Activated naive CD4-positive, alpha-beta T cell treated with anti-CD3 and anti-CD28 coated beads for 36 hours (primary cell): Measurements from ENCODE around the gene MPPE1. TPM values are rescaled to one million over a fixed set of nuclear protein-coding genes. Genes with fewer than 3 reads are reported as not detected.
"Not testable (repeated sequence)": the region's sequence is repeated elsewhere in the genome, so short reads cannot be mapped to it uniquely, and the experiment has no call there.

Experiments used
- CTCF ChIA-PET: fragments of 350-600 bp; sonication (Branson Sonifier 250); formaldehyde crosslinking; loops from one replicate; lab custom pipeline; 2021; ENCODE audit warnings: antibody characterized with exemption; lab: Charles Lee
- DNase-seq: peaks from one replicate; pipeline ENCODE4 v3.0.0-alpha.2; 2020
- H3K27ac Mint-ChIP-seq: one replicate; pipeline ENCODE4 v1.8.0; 2021; ENCODE audit warnings: mild to moderate bottlenecking, mixed read lengths
- H3K27me3 Mint-ChIP-seq: one replicate; pipeline ENCODE4 v1.8.0; 2021; ENCODE audit warnings: low read depth, mixed read lengths
- H3K36me3 Mint-ChIP-seq: one replicate; pipeline ENCODE4 v1.8.0; 2021; ENCODE audit warnings: low read depth, mixed read lengths
- H3K4me1 Mint-ChIP-seq: one replicate; pipeline ENCODE4 v1.8.0; 2021; ENCODE audit warnings: low read depth, mixed read lengths
- H3K4me3 Mint-ChIP-seq: one replicate; pipeline ENCODE4 v1.8.0; 2021; ENCODE audit warnings: mild to moderate bottlenecking, moderate library complexity, mixed read lengths
- H3K9me3 Mint-ChIP-seq: one replicate; pipeline ENCODE4 v1.8.0; 2021; ENCODE audit warnings: mixed read lengths
- intact Hi-C: fragments of 100-400 bp; cut with micrococcal nuclease; formaldehyde crosslinking; loops from one replicate; pipeline ENCODE4 v1.15.1; 2023
- total RNA-seq, 2 experiments: library from RNA; stranded (reverse); gene quantifications; one replicate each; pipeline ENCODE4 v1.2.3, GENCODE V29; 2021

The MPPE1 gene
- total RNA-seq, 2 experiments from 2014 or later, result 30.4 to 34.3 TPM

DNA sequence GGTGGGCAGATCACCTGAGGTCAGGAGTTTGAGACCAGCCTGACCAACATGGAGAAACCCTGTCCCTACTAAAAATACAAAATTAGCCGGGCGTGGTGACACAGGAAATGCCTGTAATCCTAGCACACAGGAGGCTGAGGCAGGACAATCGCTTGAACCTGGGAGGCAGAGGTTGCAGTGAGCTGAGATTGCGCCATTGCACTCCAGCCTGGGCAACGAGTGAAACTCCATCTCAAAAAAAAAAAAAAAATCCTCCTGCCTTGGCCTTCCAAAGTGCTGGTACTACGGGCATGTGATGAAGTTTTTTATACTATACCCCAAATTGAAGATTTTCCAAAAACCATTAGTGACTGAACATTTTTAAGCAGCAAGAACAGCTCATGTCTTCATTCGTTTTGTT, 15.7 kb downstream of the MPPE1 start:
- H3K27me3 Mint-ChIP-seq, H3K4me3 Mint-ChIP-seq, H3K4me1 Mint-ChIP-seq, H3K27ac Mint-ChIP-seq, H3K9me3 Mint-ChIP-seq, DNase-seq, CTCF ChIA-PET, intact Hi-C loops: not testable (repeated sequence)
- H3K36me3 Mint-ChIP-seq, result peaks cover 28% of the 10 kb centered on the region

DNA sequence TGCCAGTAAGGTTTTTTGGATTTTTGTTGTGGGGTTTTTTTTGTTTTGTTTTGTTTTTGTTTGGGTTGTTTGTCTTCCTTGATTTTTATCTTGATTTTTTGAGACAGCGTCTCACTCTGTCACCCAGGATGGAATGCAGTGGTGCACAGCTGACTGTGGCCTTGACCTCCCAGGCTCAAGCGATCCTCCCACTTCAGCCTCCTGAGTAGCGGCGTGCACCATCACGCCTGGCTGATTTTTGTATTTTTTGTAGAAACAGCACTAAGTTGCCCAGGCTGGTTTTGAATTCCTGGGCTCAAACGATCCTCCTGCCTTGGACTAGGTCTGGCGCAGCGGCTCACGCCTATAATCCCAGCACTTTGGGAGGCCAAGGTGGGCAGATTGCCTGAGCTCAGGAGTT, 16.4 kb downstream of the MPPE1 start:
- no peak overlapping the region for H3K4me3 Mint-ChIP-seq
- no peaks in the 10 kb centered on the region for H3K27me3 Mint-ChIP-seq
- H3K4me1 Mint-ChIP-seq, result no peaks in the 10 kb centered on the region
- peaks cover 27% of the 10 kb centered on the region for H3K36me3 Mint-ChIP-seq
- no peak for DNase-seq
- intact Hi-C loops, result no loop called here
- CTCF ChIA-PET, result no interaction called here
- no peak overlapping the region for H3K27ac Mint-ChIP-seq
- H3K9me3 Mint-ChIP-seq, result no peaks in the 10 kb centered on the region

DNA sequence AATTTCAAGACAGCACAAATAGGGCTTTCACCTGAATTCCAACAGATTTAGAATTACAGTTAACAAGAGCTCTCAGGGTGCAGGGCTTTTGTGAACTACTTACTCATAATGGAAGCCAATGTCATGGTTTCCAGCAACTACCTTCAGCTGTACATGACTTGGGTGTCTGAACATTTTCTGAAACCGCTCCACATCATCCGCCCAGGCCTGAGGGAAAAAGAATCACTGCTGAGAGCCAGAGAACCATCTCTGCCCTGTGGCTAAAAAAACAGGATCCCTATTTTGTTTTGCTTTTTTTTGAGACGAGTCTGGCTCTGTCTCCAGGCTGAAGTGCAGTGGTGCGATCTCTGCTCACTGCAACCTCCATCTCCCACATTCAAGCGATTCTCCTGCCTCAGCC, 18.8 kb downstream of the MPPE1 start:
- DNase-seq, result no peak
- Mint-ChIP-seq H3K4me3 (no peak overlapping the region), H3K27ac (no peak overlapping the region), H3K27me3 (no peaks in the 10 kb centered on the region), H3K9me3 (no peaks in the 10 kb centered on the region), H3K4me1 (no peaks in the 10 kb centered on the region), H3K36me3 (peaks cover 27% of the 10 kb centered on the region)
- CTCF ChIA-PET, result interaction anchor here (0.7 kb wide), 1 partner anchor 127 kb away, joined by 3 read pairs; no protein-coding TSS in a partner anchor
- intact Hi-C loops, result no loop called here

DNA sequence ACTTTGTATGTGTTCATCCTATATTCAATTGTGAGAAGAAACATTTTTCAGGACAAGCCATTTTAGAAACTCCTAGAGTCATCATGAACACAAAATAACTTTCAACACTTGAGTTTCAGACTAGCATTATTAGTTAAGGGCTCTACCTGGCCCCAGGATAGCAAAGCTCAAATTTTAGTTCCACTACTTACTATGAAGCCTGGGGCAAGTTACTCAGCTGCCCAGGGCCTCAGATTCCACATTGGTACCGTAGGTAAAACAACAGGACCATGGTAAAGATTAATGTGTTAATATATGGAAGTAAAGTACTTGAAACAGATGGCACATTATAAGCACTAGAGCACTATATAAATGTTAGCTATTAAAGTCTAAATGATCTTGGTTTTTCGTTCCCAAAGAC, 19.4 kb downstream of the MPPE1 start:
- no peaks in the 10 kb centered on the region for H3K27me3 Mint-ChIP-seq
- H3K27ac Mint-ChIP-seq, result no peak overlapping the region
- H3K4me1 Mint-ChIP-seq, result no peaks in the 10 kb centered on the region
- intact Hi-C loops, result no loop called here
- H3K9me3 Mint-ChIP-seq, result no peaks in the 10 kb centered on the region
- DNase-seq, result no peak
- peaks cover 27% of the 10 kb centered on the region for H3K36me3 Mint-ChIP-seq
- H3K4me3 Mint-ChIP-seq, result no peak overlapping the region
- CTCF ChIA-PET, result interaction anchor here (0.6 to 0.7 kb wide), 2 partner anchors 48 to 128 kb away, joined by 3 to 4 read pairs; no protein-coding TSS in a partner anchor

DNA sequence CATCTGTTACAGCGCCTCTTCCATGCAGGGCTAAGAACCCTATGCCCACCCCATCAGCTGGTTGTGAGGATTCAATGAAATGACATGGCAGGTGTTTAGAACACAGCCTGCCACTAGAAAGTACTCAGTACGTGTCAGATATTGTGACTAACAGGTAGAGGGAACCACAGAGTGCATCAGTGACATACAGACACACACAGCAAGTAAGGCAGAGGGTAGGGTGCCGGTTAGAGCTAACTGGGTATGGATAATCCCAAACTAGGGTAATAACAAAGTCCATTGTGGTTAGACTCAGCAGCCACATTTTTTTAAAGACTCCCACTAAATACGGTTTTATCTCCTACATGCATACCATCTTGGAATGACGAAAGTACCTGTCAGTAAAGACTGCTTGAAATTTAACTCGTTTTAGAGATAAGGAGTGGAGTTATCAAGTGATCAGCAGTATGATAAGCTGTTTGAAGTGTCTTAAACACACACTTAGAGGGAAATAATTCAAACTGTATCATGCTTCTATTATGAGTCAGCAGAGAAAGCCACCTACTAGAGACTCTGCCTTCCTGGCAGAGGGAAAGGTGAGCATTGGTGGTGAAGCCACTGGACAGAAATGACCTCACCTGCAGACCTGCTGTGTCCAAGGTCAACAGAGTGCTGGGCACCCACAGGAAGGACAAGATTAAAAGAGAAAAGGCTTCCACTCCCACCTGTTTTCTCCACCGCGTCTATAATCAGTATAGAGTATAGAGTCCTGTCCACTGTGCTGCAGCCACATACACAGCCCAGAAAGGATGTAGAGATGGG, 20.6 kb downstream of the MPPE1 start:
- Mint-ChIP-seq H3K27me3 (no peaks in the 10 kb centered on the region), H3K36me3 (peaks cover 19% of the 10 kb centered on the region), H3K4me3 (no peak overlapping the region), H3K9me3 (no peaks in the 10 kb centered on the region), H3K27ac (no peak overlapping the region), H3K4me1 (no peaks in the 10 kb centered on the region)
- CTCF ChIA-PET, result interaction anchor here (0.8 kb wide), 1 partner anchor 50 kb away, joined by 3 read pairs; no protein-coding TSS in a partner anchor
- DNase-seq, result no peak
- intact Hi-C loops, result no loop called here

DNA sequence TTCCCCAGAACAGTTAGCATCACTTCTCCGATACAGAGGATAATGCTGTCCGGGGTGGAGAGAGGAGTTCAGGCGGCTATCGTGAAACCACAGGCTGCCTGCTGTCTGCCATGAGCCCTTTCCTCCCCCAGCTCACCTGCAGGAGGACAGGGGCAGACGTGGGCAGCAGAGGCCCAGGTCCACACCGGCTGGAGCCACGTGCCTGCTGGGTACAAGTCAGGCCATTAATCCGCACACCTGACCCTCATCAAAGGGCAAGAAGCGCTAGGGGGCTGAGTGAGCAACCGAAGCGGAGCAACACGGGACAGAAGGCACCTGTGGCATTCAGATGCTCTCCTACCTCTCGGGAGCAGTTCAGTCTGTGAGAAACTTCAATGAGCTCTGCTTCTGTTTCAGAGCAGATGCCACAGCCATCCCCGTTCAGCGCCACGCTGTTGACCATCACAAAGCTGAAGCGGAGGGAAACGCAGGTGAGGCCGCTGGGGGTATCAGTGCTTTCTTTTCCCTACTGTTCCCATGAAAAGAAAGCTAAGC, 21.5 kb downstream of the MPPE1 start:
- no peak for DNase-seq
- Mint-ChIP-seq H3K9me3 (no peaks in the 10 kb centered on the region), H3K4me1 (no peaks in the 10 kb centered on the region), H3K27me3 (no peaks in the 10 kb centered on the region), H3K4me3 (no peak overlapping the region), H3K27ac (no peak overlapping the region), H3K36me3 (peaks cover 17% of the 10 kb centered on the region)
- intact Hi-C loops, result no loop called here
- CTCF ChIA-PET, result interaction anchor here (0.8 kb wide), 1 partner anchor 51 kb away, joined by 3 read pairs; no protein-coding TSS in a partner anchor

DNA sequence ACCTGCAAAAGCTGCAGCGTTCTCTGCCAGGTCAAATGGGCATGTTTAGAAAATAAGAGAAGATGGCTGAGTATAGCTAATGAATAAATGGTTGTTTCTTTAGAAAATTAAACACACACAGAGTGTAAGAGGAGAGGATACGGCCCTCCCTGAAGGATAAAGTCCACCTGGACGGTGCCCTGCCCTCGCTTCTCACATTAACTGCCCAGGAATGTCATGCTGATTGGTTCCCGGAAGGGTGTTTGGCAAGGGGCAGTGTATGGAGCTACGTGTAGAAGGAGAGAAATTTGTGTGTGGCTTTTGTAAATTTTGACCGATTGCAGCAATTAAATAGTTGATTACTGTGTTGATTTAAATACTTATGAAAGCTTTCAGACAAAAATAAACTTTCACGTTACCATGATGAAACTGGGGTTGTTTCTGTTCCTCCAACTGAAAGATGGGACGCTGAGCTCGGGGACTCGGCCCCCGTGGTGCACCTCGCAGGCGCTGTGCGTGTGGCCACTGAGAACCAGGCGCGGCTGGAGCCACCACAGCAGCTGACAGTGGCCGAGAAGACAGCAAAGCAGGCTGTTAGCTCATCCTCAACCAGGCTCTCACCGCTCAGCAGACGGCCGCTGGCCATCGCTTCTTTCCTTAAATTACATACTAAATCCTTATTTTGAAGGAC, 22.7 kb downstream of the MPPE1 start:
- H3K36me3 Mint-ChIP-seq, result peaks cover 14% of the 10 kb centered on the region
- H3K4me1 Mint-ChIP-seq, result no peaks in the 10 kb centered on the region
- CTCF ChIA-PET, result no interaction called here

DNA sequence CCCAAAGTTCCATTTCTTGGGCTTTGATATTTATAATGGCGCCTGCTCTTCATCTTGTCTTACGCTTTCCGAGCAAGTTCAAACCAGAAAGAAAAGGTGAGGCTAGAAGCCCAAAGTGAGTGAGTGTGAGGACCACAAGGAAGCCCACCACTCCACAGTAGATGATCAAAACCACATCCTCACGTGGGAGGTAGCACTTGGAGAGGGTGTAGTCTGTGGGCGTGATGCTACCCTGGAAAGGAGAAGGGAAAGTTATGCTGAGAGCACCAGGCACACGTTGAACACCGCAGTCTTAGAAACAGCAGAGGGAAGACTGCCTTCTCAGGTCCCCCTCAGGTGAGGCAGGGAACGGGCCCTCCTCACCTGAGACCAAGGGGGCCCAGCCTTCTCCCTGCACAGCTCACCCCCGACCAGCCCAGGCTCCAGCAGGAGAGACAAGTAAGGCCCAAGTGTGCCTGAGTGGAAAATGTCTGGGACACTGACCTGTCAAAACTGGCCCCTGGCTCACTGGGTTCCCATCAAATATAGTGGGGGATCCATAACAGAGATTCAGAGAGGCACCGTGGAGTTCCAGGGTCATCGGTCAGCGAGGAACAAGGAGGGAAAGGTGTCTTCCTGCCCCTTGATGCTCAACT, 23.6 kb downstream of the MPPE1 start:
- Mint-ChIP-seq H3K27me3 (no peaks in the 10 kb centered on the region), H3K4me1 (no peaks in the 10 kb centered on the region), H3K27ac (no peak overlapping the region), H3K9me3 (no peaks in the 10 kb centered on the region), H3K36me3 (peaks cover 11% of the 10 kb centered on the region), H3K4me3 (no peak overlapping the region)
- CTCF ChIA-PET, result no interaction called here
- intact Hi-C loops, result no loop called here
- no peak for DNase-seq

More for the DNA sequence above, 22.7 kb downstream of the MPPE1 start:
- Mint-ChIP-seq H3K9me3 (no peaks in the 10 kb centered on the region), H3K27me3 (no peaks in the 10 kb centered on the region), H3K27ac (no peak overlapping the region), H3K4me3 (no peak overlapping the region)
- intact Hi-C loops, result no loop called here
- no peak for DNase-seq

DNA sequence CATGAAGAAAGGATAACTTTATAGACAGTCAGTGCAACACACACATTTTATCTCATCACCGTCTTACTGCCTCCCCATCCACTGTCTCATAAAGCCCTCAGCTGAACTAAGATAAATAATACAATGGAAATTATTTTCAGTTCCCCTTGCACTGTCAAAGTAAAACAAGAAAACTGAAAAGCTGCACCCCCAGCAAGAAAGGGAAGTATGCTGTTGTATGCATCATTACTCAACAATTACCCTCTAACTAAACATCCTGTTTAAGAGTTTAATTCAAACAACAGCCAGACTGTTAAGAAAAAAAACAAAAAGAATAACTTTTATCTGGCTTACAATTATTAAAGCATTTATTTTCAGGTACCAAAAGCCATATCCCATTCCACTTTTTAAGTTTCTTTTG, 25.0 kb downstream of the MPPE1 start:
- H3K27me3 Mint-ChIP-seq, result no peaks in the 10 kb centered on the region
- intact Hi-C loops, result no loop called here
- H3K4me1 Mint-ChIP-seq, result no peaks in the 10 kb centered on the region
- peaks cover 11% of the 10 kb centered on the region for H3K36me3 Mint-ChIP-seq
- no peaks in the 10 kb centered on the region for H3K9me3 Mint-ChIP-seq
- CTCF ChIA-PET, result no interaction called here
- no peak overlapping the region for H3K27ac Mint-ChIP-seq
- DNase-seq, result no peak
- no peak overlapping the region for H3K4me3 Mint-ChIP-seq

DNA sequence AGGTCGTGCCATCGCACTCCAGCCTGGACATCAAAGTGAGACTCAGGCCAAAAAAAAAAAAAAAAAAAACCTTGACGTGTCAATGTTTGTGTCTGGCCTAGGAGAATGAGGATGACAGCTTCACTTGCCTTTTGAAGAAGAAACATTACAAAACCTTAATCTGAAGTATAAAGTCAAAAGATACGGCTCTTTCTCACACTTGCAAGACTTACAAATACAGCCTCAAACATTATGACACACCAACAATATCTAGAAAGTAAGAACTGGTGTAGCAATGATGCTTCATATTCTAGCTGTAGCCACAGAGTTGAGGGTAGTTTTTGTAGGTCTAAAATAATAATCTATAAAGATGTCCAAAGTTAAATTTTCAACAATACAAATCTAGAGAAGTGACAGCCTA, 25.5 kb downstream of the MPPE1 start:
- H3K27ac Mint-ChIP-seq, result no peak overlapping the region
- intact Hi-C loops, result no loop called here

DNA sequence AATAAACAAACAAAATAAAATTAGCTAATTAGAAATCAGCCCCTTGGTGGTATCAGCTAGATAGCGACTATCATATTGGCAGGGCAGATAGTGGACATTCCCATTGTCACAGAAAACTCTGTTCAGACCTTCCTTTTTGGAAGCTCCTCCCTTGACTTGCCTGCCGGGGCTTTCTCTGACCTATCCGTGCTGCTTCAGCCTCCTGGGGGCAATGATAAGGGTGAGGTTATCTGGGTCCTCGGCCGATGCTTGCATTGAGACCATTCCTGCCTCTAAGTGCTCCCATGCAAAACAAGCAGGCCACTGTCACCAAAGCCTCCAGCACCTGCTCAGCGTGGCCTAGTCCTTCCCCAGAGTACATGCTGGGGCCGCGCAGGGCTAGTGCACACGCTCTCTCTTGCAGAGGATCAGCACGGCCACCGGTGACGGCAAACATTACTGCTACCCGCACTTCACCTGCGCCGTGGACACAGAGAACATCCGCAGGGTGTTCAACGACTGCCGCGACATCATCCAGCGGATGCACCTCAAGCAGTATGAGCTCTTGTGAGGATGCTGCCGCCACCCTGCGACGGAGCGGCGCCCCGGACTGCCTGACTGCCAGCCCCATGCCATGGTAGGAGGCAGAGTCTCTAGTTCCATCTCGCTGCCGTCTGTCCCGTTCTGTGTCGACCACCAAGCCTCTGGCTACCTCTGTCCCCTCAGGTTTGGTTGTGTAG, 27.4 kb downstream of the MPPE1 start:
- H3K27me3 Mint-ChIP-seq, result no peaks in the 10 kb centered on the region
- CTCF ChIA-PET, result interaction anchor here (0.7 kb wide), 1 partner anchor 1328 kb away, joined by 3 read pairs; no protein-coding TSS in a partner anchor
- H3K27ac Mint-ChIP-seq, result no peak overlapping the region

More for the DNA sequence above, 25.5 kb downstream of the MPPE1 start:
- Mint-ChIP-seq H3K36me3 (peaks cover 11% of the 10 kb centered on the region), H3K4me3 (no peak overlapping the region), H3K9me3 (no peaks in the 10 kb centered on the region), H3K4me1 (no peaks in the 10 kb centered on the region), H3K27me3 (no peaks in the 10 kb centered on the region)
- no peak for DNase-seq
- CTCF ChIA-PET, result no interaction called here

More for the DNA sequence above, 27.4 kb downstream of the MPPE1 start:
- intact Hi-C loops, result no loop called here
- H3K9me3 Mint-ChIP-seq, result no peaks in the 10 kb centered on the region
- H3K4me1 Mint-ChIP-seq, result no peaks in the 10 kb centered on the region
- no peak overlapping the region for H3K4me3 Mint-ChIP-seq
- DNase-seq, result no peak
- peaks cover 9% of the 10 kb centered on the region for H3K36me3 Mint-ChIP-seq
